LNCAP (cell line): ENCODE results near the gene HTRA2.

ENCODE experiments used
- TF ChIP-seq, protein P1 (sequence below): fragments of 450-650 bp; IDR thresholded peaks from 2 replicates; pipeline ENCODE4 v1.5.1; 2017; ENCODE audit warnings: mild to moderate bottlenecking

The HTRA2 gene

DNA sequence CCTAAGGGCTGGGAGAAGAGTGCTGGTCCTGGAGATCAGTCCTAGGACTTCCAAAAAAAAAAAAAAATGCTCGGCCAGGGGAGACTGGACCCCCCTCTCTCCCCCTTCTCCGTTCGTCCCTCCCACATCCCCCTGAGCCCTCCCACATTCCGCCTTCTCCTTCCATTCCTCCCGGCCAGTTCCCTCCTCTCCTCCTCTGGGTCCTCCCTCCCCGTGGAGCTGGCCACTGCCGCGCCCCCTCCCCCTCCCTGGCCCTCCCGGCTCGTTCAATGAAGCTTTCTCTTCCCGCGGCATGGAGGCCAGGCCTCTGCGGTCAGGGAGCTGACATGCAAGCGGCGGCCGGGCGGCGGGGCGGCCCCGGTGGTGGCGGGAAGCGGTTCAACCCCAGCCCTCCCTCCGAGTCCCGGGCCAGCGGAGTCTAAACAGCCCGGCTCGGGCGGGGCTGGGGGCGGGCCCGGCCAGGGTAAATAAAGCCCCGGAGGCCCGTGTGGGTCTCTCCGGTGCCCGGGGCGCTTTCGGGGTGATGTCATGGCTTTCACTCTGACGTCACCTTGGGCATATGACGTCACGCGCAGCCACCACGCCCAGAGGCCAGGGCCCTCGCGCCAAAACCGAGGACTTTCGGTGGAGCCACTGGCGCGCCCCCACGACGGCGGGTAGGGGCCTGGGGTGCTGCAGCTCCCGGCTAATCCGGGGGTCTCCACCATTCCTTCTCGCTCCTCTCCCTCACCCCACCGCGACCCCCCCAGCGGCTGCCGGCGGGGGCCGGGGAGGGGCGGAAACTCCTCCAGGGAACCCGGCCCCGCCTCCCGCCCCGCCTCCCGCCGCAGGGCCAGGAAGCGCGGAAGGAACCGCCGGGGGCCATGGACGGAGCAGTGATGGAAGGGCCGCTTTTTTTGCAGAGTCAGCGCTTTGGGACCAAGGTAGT is 24.4 kb downstream of the HTRA2 start, which contains the start of the genes DOK1 and LOXL3:
DOK1 (plus strand) TSS at position 829 of the 928 bp plus-strand sequence; CDS start at position 864, 35 bp downstream.
LOXL3 (minus strand) TSS at position 51 of the 928 bp plus-strand sequence. CDS start 1,308 bp downstream, outside the sequence.
- TF ChIP-seq, protein P1, sequence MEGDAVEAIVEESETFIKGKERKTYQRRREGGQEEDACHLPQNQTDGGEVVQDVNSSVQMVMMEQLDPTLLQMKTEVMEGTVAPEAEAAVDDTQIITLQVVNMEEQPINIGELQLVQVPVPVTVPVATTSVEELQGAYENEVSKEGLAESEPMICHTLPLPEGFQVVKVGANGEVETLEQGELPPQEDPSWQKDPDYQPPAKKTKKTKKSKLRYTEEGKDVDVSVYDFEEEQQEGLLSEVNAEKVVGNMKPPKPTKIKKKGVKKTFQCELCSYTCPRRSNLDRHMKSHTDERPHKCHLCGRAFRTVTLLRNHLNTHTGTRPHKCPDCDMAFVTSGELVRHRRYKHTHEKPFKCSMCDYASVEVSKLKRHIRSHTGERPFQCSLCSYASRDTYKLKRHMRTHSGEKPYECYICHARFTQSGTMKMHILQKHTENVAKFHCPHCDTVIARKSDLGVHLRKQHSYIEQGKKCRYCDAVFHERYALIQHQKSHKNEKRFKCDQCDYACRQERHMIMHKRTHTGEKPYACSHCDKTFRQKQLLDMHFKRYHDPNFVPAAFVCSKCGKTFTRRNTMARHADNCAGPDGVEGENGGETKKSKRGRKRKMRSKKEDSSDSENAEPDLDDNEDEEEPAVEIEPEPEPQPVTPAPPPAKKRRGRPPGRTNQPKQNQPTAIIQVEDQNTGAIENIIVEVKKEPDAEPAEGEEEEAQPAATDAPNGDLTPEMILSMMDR, result no peak

DNA sequence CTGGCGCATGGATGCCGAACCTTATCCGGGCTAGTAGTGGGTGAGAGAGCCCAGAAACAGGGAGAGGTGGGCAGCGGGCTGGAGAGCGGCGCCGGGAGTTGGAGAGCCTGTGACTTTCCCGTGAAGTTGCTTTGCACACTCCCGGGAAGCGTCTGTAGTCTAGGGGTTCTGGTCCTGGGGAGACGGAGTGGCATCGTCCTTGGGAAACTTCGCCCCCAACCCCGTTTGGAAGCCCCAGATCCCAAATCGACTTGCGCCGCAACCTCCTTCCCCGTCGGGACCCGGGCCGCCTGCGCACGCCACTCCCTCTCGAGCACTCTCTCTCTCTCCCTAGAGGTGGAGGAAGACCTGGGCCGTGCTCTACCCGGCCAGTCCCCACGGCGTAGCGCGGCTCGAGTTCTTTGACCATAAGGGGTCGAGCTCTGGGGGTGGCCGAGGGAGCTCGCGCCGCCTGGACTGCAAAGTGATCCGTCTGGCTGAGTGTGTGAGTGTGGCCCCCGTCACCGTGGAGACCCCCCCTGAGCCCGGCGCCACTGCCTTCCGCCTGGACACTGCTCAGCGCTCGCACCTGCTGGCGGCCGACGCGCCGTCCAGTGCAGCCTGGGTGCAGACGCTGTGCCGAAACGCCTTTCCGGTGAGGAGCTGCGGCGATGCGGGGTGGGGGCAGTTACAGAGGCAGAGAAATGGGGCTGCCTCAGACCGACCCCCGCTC is 25.2 kb downstream of the HTRA2 start:
- TF ChIP-seq, protein P1, result no peak

DNA sequence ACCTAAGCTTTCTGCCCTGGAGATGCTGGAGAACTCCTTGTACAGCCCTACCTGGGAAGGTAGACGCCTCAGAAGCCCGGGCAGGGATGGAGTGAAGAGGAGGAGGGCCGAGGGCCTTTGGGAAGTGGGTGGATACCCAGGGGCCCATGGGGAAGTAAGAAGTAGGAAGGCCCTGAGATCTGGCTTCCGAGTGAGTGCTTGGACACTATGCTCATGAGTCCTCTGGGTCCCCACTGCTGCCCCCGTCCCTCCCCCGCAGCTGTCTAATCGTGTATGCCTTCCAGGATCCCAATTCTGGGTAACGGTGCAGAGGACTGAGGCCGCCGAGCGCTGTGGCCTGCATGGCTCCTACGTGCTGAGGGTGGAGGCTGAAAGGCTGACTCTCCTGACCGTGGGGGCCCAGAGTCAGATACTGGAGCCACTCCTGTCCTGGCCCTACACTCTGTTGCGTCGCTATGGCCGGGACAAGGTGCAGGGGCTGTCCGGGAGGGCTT is 25.9 kb downstream of the HTRA2 start:
- TF ChIP-seq, protein P1, result no peak

GRCh38 chr2:74556159-74556558 is 26.4 kb downstream of the HTRA2 start:
- TF ChIP-seq, protein P1, result no peak

DNA sequence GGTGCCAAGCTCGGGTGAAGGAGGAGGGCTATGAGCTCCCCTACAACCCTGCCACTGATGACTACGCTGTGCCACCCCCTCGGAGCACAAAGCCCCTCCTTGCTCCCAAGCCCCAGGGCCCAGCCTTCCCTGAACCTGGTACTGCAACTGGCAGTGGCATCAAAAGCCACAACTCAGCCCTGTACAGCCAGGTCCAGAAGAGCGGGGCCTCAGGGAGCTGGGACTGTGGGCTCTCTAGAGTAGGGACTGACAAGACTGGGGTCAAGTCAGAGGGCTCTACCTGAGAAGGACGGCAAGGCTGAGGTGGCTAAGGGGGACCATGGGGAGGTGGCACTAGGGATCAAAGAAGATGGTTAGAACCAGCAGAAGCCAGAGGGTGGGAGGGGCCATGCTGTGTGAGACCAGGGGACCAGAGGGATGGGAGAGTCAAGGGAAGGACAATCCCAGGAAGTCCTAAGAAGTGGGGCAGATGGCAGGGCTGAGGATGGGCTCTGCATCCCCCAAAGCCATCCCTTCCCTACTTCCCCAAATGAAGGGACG is 27.2 kb downstream of the HTRA2 start:
- TF ChIP-seq, protein P1, result no peak

DNA sequence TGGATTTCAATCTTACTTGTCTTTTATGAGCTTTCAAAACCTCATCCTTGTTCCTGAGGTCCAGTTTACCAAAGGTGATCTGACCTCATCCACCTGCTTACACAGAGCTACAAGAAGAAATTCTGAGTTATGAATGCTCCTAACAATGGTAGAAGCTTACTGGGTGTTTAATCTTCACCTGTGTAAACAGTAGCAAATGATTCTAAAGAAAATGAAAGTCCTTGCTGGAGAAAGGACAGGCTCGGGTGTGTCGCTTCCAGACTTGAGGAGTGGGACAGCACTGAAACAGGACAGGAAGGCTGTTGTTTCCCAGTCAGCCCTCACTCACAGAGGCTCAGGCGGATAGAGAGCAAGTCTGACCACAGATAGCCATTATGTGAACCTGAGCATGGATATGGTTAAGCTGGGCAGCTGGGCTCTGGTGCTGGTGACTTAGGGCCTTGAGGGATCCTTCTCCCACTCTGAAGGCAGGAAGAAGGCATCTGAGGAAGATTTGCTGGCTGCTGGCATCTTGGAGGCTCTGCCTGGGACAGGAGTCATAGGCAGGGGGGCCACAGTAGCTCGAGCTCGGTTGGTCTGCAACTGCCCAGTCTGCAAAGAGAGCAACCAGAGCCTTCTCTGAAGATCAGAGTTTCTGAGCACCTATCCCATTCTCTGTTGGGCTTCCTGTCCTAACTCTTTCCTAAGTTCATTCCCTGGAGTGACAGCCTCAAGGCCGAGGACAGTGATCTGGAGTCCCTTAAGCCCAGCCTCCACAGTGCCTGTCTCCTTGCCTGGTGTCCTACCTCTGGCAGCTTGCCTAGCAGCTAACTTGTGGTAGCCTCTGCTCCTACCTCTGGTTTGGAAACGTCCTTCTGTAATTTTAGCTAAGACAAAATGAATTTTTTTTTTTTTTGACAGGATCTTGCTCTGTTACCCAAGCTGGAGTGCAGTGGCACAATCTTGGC is 28.8 kb downstream of the HTRA2 start:
- TF ChIP-seq, protein P1, result no peak
